Sigmoid colon (tissue), 4 donors: ENCODE data around the gene PHACTR3.

Source experiments
- EP300 ChIP-seq, 4 donors: sonication (generic); formaldehyde crosslinking; IDR thresholded peaks; one replicate each; pipeline ENCODE4 v1.6.1; 2017; ENCODE audit warnings: antibody characterized with exemption in 4 of 4
- POLR2A ChIP-seq, 2 donors: fragments of 450-650 bp; IDR thresholded peaks; one replicate each; pipeline ENCODE4 v1.6.1; 2016; ENCODE audit warnings: antibody characterized with exemption in 2 of 2, mild to moderate bottlenecking in 2 of 2, moderate library complexity in 2 of 2
- POLR2AphosphoS5 ChIP-seq, 4 donors: sonication (generic); formaldehyde crosslinking; IDR thresholded peaks; one replicate each; pipeline ENCODE4 v1.6.1; 2017; ENCODE audit warnings: antibody characterized with exemption in 4 of 4
- TF ChIP-seq, protein P1 (sequence below), 4 experiments: fragments of 450-650 bp in 3 of 4; fragments of 200-600 bp in 1 of 4; IDR thresholded peaks; one replicate each; pipeline ENCODE4 v1.5.1; 2016 to 2019; ENCODE audit warnings: antibody characterized with exemption in 4 of 4, mild to moderate bottlenecking in 3 of 4, moderate library complexity in 2 of 4

- TF ChIP-seq, protein P1, sequence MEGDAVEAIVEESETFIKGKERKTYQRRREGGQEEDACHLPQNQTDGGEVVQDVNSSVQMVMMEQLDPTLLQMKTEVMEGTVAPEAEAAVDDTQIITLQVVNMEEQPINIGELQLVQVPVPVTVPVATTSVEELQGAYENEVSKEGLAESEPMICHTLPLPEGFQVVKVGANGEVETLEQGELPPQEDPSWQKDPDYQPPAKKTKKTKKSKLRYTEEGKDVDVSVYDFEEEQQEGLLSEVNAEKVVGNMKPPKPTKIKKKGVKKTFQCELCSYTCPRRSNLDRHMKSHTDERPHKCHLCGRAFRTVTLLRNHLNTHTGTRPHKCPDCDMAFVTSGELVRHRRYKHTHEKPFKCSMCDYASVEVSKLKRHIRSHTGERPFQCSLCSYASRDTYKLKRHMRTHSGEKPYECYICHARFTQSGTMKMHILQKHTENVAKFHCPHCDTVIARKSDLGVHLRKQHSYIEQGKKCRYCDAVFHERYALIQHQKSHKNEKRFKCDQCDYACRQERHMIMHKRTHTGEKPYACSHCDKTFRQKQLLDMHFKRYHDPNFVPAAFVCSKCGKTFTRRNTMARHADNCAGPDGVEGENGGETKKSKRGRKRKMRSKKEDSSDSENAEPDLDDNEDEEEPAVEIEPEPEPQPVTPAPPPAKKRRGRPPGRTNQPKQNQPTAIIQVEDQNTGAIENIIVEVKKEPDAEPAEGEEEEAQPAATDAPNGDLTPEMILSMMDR (IDR thresholded peaks at IDR 0.05), result no peak
- TF ChIP-seq POLR2AphosphoS5 (IDR thresholded peaks at IDR 0.05), result no peak
- TF ChIP-seq POLR2A (IDR thresholded peaks at IDR 0.05), result no peak
- TF ChIP-seq EP300 (IDR thresholded peaks at IDR 0.05), result no peak
Measured at GRCh38 chr20:59568509-59569024, 35.8 kb upstream of the PHACTR3 start.
